Cardiac muscle cell (in vitro differentiated cells and primary cell): ENCODE data around the gene FLOT2. TPM values are rescaled to one million over a fixed set of nuclear protein-coding genes. Genes with fewer than 3 reads are reported as not detected.
A peak's percentile ranks its signal among the peaks of the same experiment; 100 is the strongest.

Experiments
- DNase-seq, 2 donors: peaks; one replicate each; pipeline versions ENCODE4 v3.0.0 to v3.0.0-alpha.2; 2010 to 2017; ENCODE audit warnings: low read depth in 1 of 2, low spot score in 1 of 2
- H3K27ac ChIP-seq: fragments of 200-600 bp; sonication (generic); 2 replicates; pipeline ENCODE4 v1.5.1; 2016
- H3K27me3 ChIP-seq: fragments of 200-600 bp; sonication (generic); 2 replicates; pipeline ENCODE4 v1.6.0; 2016; ENCODE audit warnings: control low read depth
- H3K36me3 ChIP-seq: fragments of 200-600 bp; sonication (generic); 2 replicates; pipeline ENCODE4 v1.5.1; 2016; ENCODE audit warnings: control low read depth
- H3K4me1 ChIP-seq: fragments of 200-600 bp; sonication (generic); 2 replicates; pipeline ENCODE4 v1.8.1; 2017; ENCODE audit warnings: low read depth, mild to moderate bottlenecking, mixed run types
- H3K4me3 ChIP-seq: fragments of 200-600 bp; sonication (generic); 2 replicates; pipeline ENCODE4 v1.5.1; 2016; ENCODE audit warnings: mild to moderate bottlenecking
- H3K9me3 ChIP-seq: fragments of 200-600 bp; sonication (generic); 2 replicates; pipeline ENCODE4 v1.5.1; 2017; ENCODE audit warnings: low read depth, mild to moderate bottlenecking, control low read depth
- polyA plus RNA-seq: library from polyadenylated mRNA; unstranded; fragments of >200 nt; fragmentation: Nextera tagmentation; extraction: Ambion mirVana; gene quantifications from 2 replicates; pipeline ENCODE4 v1.2.1, GENCODE V29; 2016
- total RNA-seq: library from RNA; depleted of rRNA; stranded (reverse); fragments of >200 nt; gene quantifications from 2 replicates; pipeline ENCODE4 v1.2.3, GENCODE V29; 2016
- TF ChIP-seq, protein P1 (sequence below): IDR thresholded peaks from 2 replicates; pipeline ENCODE4 v1.5.1; 2012; ENCODE audit warnings: low read depth, mild to moderate bottlenecking, low read length

FLOT2 gene
- total and polyA plus RNA-seq, 2 experiments from 2014 or later, result 102 to 145 TPM

- no peaks in the 10 kb centered on the region for H3K4me1 ChIP-seq
- TF ChIP-seq, protein P1, sequence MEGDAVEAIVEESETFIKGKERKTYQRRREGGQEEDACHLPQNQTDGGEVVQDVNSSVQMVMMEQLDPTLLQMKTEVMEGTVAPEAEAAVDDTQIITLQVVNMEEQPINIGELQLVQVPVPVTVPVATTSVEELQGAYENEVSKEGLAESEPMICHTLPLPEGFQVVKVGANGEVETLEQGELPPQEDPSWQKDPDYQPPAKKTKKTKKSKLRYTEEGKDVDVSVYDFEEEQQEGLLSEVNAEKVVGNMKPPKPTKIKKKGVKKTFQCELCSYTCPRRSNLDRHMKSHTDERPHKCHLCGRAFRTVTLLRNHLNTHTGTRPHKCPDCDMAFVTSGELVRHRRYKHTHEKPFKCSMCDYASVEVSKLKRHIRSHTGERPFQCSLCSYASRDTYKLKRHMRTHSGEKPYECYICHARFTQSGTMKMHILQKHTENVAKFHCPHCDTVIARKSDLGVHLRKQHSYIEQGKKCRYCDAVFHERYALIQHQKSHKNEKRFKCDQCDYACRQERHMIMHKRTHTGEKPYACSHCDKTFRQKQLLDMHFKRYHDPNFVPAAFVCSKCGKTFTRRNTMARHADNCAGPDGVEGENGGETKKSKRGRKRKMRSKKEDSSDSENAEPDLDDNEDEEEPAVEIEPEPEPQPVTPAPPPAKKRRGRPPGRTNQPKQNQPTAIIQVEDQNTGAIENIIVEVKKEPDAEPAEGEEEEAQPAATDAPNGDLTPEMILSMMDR, result no peak
- no peak overlapping the region for H3K4me3 ChIP-seq
- no peaks in the 10 kb centered on the region for H3K9me3 ChIP-seq
- DNase-seq, result peak in 1 of 2 donors; percentile 83
- H3K27ac ChIP-seq, result no peak overlapping the region
- H3K36me3 ChIP-seq, result peaks cover 28% of the 10 kb centered on the region
- no peaks in the 10 kb centered on the region for H3K27me3 ChIP-seq
Observed at GRCh38 chr17:28925912-28926365, 28.4 kb upstream of the FLOT2 start.

GRCh38 chr17:28920201-28920600 is 22.7 kb upstream of the FLOT2 start:
- Histone ChIP-seq H3K4me3 (no peak overlapping the region), H3K36me3 (peaks cover 79% of the 10 kb centered on the region), H3K27me3 (no peaks in the 10 kb centered on the region), H3K9me3 (no peaks in the 10 kb centered on the region), H3K4me1 (no peaks in the 10 kb centered on the region), H3K27ac (no peak overlapping the region)
- no peak for DNase-seq
- TF ChIP-seq, protein P1, result no peak

GRCh38 chr17:28918295-28918694 is 20.8 kb upstream of the FLOT2 start:
- TF ChIP-seq, protein P1, result no peak
- Histone ChIP-seq H3K4me1 (no peaks in the 10 kb centered on the region), H3K27me3 (no peaks in the 10 kb centered on the region), H3K9me3 (no peaks in the 10 kb centered on the region), H3K27ac (no peak overlapping the region), H3K36me3 (peaks cover 89% of the 10 kb centered on the region), H3K4me3 (no peak overlapping the region)
- no peak for DNase-seq

- Histone ChIP-seq H3K27ac (no peak overlapping the region), H3K36me3 (peaks cover 88% of the 10 kb centered on the region), H3K4me1 (no peaks in the 10 kb centered on the region), H3K27me3 (no peaks in the 10 kb centered on the region), H3K9me3 (no peaks in the 10 kb centered on the region), H3K4me3 (no peak overlapping the region)
- TF ChIP-seq, protein P1, result no peak
- no peak for DNase-seq
Observed at GRCh38 chr17:28917465-28917864, 19.9 kb upstream of the FLOT2 start.

- DNase-seq, result no peak
- H3K4me3 ChIP-seq, result no peak overlapping the region
- TF ChIP-seq, protein P1, result no peak
Observed at GRCh38 chr17:28917029-28917428, 19.5 kb upstream of the FLOT2 start.

More at GRCh38 chr17:28917029-28917428, 19.5 kb upstream of the FLOT2 start:
- no peaks in the 10 kb centered on the region for H3K27me3 ChIP-seq
- H3K9me3 ChIP-seq, result no peaks in the 10 kb centered on the region
- peaks cover 88% of the 10 kb centered on the region for H3K36me3 ChIP-seq
- no peaks in the 10 kb centered on the region for H3K4me1 ChIP-seq
- H3K27ac ChIP-seq, result no peak overlapping the region
